ENCODE results near the gene SEPTIN11.

DNA sequence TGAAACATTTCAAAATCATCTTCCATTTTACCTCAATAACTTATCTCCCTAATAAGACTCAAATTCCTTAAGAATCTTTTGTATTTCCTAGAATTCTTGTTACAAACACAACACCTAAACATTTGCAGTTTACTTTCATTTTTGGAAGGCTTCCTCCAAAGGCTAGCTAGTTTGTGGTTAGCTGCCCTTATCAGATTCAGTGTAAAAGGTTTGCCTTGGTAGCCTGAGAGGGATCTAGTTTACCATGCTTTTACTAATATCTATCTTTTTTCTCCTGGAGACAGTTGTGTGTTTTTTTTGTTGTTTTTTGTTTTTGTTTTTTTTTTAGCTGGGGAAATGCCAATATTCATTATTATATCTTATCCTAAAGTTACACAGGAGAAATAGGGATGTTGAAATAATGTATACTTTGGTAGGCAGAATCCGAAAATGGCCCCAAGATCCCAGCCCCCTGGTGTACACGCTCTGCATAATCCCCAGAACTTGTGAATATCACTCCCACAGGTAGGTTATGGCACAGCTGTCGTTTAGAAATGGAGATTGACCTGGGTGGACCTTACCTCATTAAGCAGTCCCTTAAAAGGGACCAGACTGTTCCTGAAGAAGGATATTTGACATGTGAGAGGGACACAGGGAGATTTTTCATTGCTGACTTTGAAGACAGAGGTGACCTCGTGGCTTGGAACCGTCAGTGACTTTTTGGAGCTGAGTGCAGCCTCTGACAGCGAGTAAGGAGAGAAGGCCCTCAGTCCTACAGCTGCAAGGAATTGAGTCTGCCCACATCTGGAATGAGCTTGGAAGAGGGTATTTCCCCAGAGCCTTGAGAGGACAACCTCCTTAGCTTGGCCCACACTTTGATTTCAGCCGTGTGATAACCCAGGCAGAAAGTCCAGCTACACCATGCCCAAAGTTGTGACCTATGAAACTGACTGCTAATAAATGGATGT, 33.4 kb downstream of the SEPTIN11 start:
- TF ChIP-seq GABPA (IDR thresholded peaks at IDR 0.05 in 1 of 2, conservative IDR thresholded peaks at IDR 0.05 in 1 of 2): no peak
- TF ChIP-seq, protein P1, sequence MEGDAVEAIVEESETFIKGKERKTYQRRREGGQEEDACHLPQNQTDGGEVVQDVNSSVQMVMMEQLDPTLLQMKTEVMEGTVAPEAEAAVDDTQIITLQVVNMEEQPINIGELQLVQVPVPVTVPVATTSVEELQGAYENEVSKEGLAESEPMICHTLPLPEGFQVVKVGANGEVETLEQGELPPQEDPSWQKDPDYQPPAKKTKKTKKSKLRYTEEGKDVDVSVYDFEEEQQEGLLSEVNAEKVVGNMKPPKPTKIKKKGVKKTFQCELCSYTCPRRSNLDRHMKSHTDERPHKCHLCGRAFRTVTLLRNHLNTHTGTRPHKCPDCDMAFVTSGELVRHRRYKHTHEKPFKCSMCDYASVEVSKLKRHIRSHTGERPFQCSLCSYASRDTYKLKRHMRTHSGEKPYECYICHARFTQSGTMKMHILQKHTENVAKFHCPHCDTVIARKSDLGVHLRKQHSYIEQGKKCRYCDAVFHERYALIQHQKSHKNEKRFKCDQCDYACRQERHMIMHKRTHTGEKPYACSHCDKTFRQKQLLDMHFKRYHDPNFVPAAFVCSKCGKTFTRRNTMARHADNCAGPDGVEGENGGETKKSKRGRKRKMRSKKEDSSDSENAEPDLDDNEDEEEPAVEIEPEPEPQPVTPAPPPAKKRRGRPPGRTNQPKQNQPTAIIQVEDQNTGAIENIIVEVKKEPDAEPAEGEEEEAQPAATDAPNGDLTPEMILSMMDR (IDR thresholded peaks at IDR 0.05; ENCODE audit: low read depth, low read length, missing input control): peak; percentile 12
- no peak for TF ChIP-seq TAF1 (conservative IDR thresholded peaks at IDR 0.05)
- TF ChIP-seq, protein P2, sequence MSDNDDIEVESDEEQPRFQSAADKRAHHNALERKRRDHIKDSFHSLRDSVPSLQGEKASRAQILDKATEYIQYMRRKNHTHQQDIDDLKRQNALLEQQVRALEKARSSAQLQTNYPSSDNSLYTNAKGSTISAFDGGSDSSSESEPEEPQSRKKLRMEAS (IDR thresholded peaks at IDR 0.05): no peak
- no peak for TF ChIP-seq RAD21 (IDR thresholded peaks at IDR 0.05)
- TF ChIP-seq EGR1 (IDR thresholded peaks at IDR 0.05; ENCODE audit: low read depth in 2 of 2): no peak
- TF ChIP-seq SP1 (IDR thresholded peaks at IDR 0.05): no peak
- TF ChIP-seq RXRA (IDR thresholded peaks at IDR 0.05): no peak
- TF ChIP-seq JUND (IDR thresholded peaks at IDR 0.05): no peak
- TF ChIP-seq, protein P3, sequence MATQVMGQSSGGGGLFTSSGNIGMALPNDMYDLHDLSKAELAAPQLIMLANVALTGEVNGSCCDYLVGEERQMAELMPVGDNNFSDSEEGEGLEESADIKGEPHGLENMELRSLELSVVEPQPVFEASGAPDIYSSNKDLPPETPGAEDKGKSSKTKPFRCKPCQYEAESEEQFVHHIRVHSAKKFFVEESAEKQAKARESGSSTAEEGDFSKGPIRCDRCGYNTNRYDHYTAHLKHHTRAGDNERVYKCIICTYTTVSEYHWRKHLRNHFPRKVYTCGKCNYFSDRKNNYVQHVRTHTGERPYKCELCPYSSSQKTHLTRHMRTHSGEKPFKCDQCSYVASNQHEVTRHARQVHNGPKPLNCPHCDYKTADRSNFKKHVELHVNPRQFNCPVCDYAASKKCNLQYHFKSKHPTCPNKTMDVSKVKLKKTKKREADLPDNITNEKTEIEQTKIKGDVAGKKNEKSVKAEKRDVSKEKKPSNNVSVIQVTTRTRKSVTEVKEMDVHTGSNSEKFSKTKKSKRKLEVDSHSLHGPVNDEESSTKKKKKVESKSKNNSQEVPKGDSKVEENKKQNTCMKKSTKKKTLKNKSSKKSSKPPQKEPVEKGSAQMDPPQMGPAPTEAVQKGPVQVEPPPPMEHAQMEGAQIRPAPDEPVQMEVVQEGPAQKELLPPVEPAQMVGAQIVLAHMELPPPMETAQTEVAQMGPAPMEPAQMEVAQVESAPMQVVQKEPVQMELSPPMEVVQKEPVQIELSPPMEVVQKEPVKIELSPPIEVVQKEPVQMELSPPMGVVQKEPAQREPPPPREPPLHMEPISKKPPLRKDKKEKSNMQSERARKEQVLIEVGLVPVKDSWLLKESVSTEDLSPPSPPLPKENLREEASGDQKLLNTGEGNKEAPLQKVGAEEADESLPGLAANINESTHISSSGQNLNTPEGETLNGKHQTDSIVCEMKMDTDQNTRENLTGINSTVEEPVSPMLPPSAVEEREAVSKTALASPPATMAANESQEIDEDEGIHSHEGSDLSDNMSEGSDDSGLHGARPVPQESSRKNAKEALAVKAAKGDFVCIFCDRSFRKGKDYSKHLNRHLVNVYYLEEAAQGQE (IDR thresholded peaks at IDR 0.05): no peak

Data from liver (tissue), 3 donors.